Astrocyte of the hippocampus (primary cell): ENCODE results near the gene RNU4-1.
"Not testable (repeated sequence)": the region's sequence is repeated elsewhere in the genome, so short reads cannot be mapped to it uniquely, and the experiment has no call there.

ENCODE experiments used
- DNase-seq: peaks from one replicate; pipeline ENCODE4 v3.0.0; 2011; ENCODE audit warnings: low read depth, low spot score

The RNU4-1 gene

GRCh38 chr12:120292661-120293531 is at the start of gene RNU4-1:
RNU4-1 (minus strand) TSS chr12:120293237.
- peak; percentile 92 for DNase-seq

GRCh38 chr12:120342175-120343038 is 49.4 kb upstream of the RNU4-1 start:
- no peak for DNase-seq

- DNase-seq, result no peak
Observed at GRCh38 chr12:120339256-120339655, 46.2 kb upstream of the RNU4-1 start.

- DNase-seq, result no peak
Observed at GRCh38 chr12:120337730-120338129, 44.7 kb upstream of the RNU4-1 start.

GRCh38 chr12:120336392-120336791 is 43.4 kb upstream of the RNU4-1 start:
- DNase-seq, result not testable (repeated sequence)

- DNase-seq, result peak; percentile 66
Observed at GRCh38 chr12:120335447-120335846, 42.4 kb upstream of the RNU4-1 start.

GRCh38 chr12:120332523-120332922 is 39.5 kb upstream of the RNU4-1 start:
- no peak for DNase-seq

GRCh38 chr12:120332041-120332440 is 39.0 kb upstream of the RNU4-1 start:
- DNase-seq, result no peak

GRCh38 chr12:120331390-120331789 is 38.4 kb upstream of the RNU4-1 start:
- DNase-seq, result no peak

GRCh38 chr12:120328228-120328627 is 35.2 kb upstream of the RNU4-1 start:
- no peak for DNase-seq

GRCh38 chr12:120327593-120327992 is 34.6 kb upstream of the RNU4-1 start, which contains the start of gene PLA2G1B:
PLA2G1B (minus strand) TSS chr12:120327779; CDS start chr12:120327753, 26 bp downstream.
- no peak for DNase-seq

GRCh38 chr12:120324841-120325417 is 31.9 kb upstream of the RNU4-1 start:
- DNase-seq, result no peak

GRCh38 chr12:120323772-120324171 is 30.7 kb upstream of the RNU4-1 start:
- DNase-seq, result no peak

- DNase-seq, result no peak
Observed at GRCh38 chr12:120321382-120322202, 28.6 kb upstream of the RNU4-1 start.

- peak; percentile 100 for DNase-seq
Observed at GRCh38 chr12:120317224-120318105, 24.4 kb upstream of the RNU4-1 start.

- no peak for DNase-seq
Observed at GRCh38 chr12:120316798-120317223, 23.8 kb upstream of the RNU4-1 start.

GRCh38 chr12:120314220-120314619 is 21.2 kb upstream of the RNU4-1 start:
- no peak for DNase-seq

- DNase-seq, result peak; percentile 96
Observed at GRCh38 chr12:120301962-120302815, 9.2 kb upstream of the RNU4-1 start, which contains the start of gene SIRT4. SIRT4 (plus strand) TSS chr12:120302321; CDS start chr12:120303562, 1,241 bp downstream.

- no peak for DNase-seq
Observed at GRCh38 chr12:120292411-120292660, 701 bp downstream of the RNU4-1 start.
